GM04504 (cell line): ENCODE results near the gene PKP2.
"Not testable (repeated sequence)": the region's sequence is repeated elsewhere in the genome, so short reads cannot be mapped to it uniquely, and the experiment has no call there.

ENCODE experiments used
- DNase-seq: peaks from one replicate; pipeline ENCODE4 v3.0.0-alpha.2; 2012; ENCODE audit warnings: low read depth

Gene PKP2

GRCh38 chr12:32861658-32862057, 34.9 kb downstream of the PKP2 start:
- not testable (repeated sequence) for DNase-seq

GRCh38 chr12:32860192-32860591, 36.4 kb downstream of the PKP2 start:
- no peak for DNase-seq

- no peak for DNase-seq
These were observed 37.2 kb downstream of the PKP2 start for GRCh38 chr12:32859389-32859788.

GRCh38 chr12:32854716-32855115, 41.9 kb downstream of the PKP2 start:
- DNase-seq: no peak

GRCh38 chr12:32854097-32854496, 42.5 kb downstream of the PKP2 start:
- DNase-seq: no peak

GRCh38 chr12:32847287-32847686, 49.3 kb downstream of the PKP2 start:
- DNase-seq: no peak

- no peak for DNase-seq
These were observed 50.5 kb downstream of the PKP2 start for GRCh38 chr12:32846053-32846452.

GRCh38 chr12:32843528-32844095, 53.0 kb downstream of the PKP2 start:
- no peak for DNase-seq

- DNase-seq: no peak
These were observed 55.5 kb downstream of the PKP2 start for GRCh38 chr12:32841061-32841460.

GRCh38 chr12:32839828-32840227, 56.7 kb downstream of the PKP2 start:
- DNase-seq: no peak

GRCh38 chr12:32837974-32838373, 58.6 kb downstream of the PKP2 start:
- no peak for DNase-seq

- DNase-seq: no peak
These were observed 59.9 kb downstream of the PKP2 start for GRCh38 chr12:32836710-32837109.

- DNase-seq: no peak
These were observed 62.5 kb downstream of the PKP2 start for GRCh38 chr12:32834122-32834521.

- no peak for DNase-seq
These were observed 68.0 kb downstream of the PKP2 start for GRCh38 chr12:32828552-32828951.

GRCh38 chr12:32828120-32828519, 68.5 kb downstream of the PKP2 start:
- DNase-seq: no peak

- DNase-seq: no peak
These were observed 69.7 kb downstream of the PKP2 start for GRCh38 chr12:32826807-32827412.

- DNase-seq: no peak
These were observed 72.0 kb downstream of the PKP2 start for GRCh38 chr12:32824596-32824995.

- DNase-seq: no peak
These were observed 74.2 kb downstream of the PKP2 start for GRCh38 chr12:32822344-32822743.

- DNase-seq: no peak
These were observed 74.9 kb downstream of the PKP2 start for GRCh38 chr12:32821710-32822109.

- no peak for DNase-seq
These were observed 75.3 kb downstream of the PKP2 start for GRCh38 chr12:32821293-32821692.

GRCh38 chr12:32820376-32820931, 76.1 kb downstream of the PKP2 start:
- no peak for DNase-seq

GRCh38 chr12:32819424-32819823, 77.2 kb downstream of the PKP2 start:
- DNase-seq: no peak

GRCh38 chr12:32811686-32812392, 84.7 kb downstream of the PKP2 start:
- no peak for DNase-seq
